HG03439 (cell line): ENCODE measurements around the gene NKRF.

ENCODE experiments used
- ATAC-seq: cut with Tn5 transposase; IDR thresholded peaks from one replicate; pipeline ENCODE4 v1.9.1; 2021; ENCODE audit warnings: mild to moderate bottlenecking, moderate library complexity; ENCODE audit not compliant: unreplicated experiment

NKRF gene

GRCh38 chrX:119617517-119618164, 11.4 kb upstream of the NKRF start:
- peak; percentile 52 for ATAC-seq

- ATAC-seq, result no peak
These were observed 8.6 kb upstream of the NKRF start for GRCh38 chrX:119614776-119615175.

DNA sequence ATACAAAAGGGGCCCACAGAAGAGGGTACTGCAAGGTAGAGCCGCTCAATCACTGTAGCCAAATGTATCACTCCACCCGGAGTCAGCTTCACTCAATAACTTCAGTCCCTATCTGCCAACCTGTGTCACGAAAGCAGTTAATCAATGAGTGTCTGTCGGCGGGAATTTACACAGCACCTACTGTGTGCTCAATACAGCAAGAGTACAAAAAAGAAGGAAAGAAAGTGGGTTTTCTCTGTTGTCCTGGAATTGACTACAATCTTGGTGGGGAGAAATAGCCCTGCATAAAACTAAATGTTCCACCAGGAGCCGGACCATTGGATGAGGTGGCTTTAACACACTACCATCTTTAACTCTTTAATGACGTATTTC, 780 bp upstream of the NKRF start:
- no peak for ATAC-seq

- ATAC-seq, result peak; percentile 32
These were observed 552 bp downstream of the NKRF start for GRCh38 chrX:119605464-119606279.

DNA sequence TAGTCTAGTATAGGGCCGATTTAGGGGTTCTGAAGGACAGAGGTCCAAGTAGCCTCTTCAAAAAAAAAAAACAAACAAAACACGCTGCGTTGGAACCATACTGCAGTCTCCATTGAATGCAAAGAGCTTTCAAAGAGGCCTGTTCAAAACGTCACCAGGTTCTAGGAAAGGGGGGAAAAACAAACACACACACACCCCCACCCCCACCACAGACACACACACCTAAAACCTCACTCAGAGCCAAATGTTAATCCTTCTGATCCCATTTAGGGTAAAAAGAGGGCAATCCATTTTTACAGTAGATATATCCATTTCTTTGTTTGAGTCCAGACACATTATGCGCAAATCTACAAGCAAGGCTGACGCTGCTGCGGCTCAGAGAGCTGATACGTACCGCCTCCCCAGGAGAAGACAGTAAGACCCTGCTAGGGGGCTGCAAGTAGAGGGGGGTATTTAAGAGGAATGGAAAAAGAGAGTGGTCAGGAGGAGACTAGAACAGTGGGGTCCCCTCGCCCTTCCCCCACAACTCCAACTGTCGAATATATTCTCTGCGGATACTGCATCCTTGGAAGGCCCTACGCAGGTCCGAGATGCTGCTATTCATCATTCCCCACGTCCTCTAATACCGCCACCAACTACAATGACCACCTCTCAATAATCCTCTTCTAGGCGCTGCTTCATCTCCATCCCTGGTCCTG, 1.3 kb downstream of the NKRF start:
- no peak for ATAC-seq

- ATAC-seq, result no peak
These were observed 3.4 kb downstream of the NKRF start for GRCh38 chrX:119602701-119603255.

GRCh38 chrX:119589810-119590209, 16.4 kb downstream of the NKRF start:
- no peak for ATAC-seq

- ATAC-seq, result no peak
These were observed 22.7 kb downstream of the NKRF start for GRCh38 chrX:119583431-119584059.

- no peak for ATAC-seq
These were observed 26.8 kb downstream of the NKRF start for GRCh38 chrX:119579414-119579813.

DNA sequence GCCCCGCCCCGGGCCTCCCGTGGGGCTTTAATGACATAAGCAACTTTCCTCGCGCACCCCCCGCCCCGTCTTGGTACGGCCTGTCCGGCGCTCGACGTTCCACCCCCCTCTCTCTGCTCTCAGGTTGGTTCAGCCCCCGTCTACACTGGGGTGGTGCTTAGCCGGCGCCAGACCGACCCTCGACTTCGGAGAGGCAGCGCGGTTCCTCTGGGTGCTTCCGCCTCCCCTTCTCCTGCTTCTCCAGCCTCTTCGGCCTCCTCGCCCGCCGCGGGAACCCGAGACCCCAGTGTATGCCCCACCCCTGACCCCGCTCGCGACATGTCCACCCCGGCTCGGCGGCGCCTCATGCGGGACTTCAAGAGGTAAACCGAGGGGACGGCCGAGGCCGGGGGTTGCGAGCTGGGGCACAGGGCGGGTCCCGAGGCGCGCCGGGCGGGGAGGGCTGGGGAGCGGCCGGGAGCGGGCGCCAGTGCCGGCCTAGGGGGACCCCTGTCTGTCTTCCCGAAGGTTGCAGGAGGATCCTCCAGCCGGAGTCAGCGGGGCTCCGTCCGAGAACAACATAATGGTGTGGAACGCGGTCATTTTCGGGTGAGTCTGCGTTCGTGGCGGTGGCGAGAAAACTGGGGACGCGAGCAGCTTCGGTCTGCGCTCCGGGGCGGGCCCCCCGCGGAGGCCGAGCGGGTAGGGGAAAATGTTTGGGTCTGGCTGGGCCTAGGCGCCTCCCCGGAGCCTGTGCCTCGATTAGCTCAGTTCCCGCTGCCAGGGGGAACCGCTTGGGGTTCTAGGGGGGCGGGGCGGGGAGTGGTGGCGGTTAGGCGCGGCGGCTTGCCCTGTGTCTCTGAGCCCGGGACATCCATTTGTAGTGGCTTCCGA, 31.6 kb downstream of the NKRF start, which contains the start of gene UBE2A:
UBE2A (plus strand) TSS at position 170 of the 873 bp plus-strand sequence; CDS start at position 319, 149 bp downstream.
- ATAC-seq, result peak; percentile 85

- peak; percentile 18 for ATAC-seq
These were observed 32.3 kb downstream of the NKRF start for GRCh38 chrX:119573840-119574393.

DNA sequence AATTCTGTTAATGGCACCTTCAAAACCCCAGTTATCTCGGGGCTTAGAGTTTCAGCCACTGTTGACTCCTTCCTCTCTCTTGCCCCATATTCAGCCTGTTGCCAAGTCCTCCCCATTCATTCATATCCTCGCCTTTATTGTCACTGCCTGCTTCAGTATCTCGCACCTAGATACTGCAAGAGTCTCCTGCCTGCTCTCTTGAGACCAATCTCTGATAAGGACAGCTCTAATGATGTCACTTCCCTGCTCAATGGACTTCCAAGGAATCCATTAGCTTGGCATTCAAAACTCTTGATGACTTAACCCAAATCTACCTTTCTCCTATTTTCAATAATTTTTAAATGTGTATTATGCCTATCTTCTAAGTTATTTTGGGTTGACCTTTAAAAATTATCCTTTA, 33.0 kb downstream of the NKRF start:
- no peak for ATAC-seq

GRCh38 chrX:119570351-119570835, 35.8 kb downstream of the NKRF start:
- no peak for ATAC-seq

DNA sequence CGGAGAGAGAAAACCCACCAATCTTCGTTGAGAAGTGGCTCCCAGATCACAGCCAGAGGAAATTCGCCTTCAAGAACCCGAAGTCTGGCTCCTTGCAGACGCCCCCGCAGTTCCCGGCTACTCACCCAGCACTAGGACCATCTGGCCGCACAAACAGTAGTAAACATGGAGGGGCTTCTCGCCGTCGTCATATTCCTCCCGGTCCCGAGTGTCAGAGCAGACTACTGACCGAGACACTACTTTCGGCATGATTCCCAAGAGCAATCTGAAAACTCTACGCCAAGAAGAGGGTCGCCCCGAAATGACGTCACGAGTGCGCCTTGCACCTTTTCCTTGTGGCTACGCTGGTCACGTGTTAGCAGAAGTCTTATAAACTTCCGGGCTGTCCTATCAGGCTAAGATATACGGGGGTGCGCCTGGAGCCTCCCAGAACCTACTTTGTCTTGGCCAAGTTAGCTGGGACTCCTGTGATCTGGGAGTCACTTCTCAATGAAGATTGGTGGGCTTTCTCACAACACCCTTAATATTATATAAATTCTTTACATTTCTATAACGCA, 41.0 kb downstream of the NKRF start, which contains the start of gene STEEP1:
STEEP1 (minus strand) TSS at position 303 of the 557 bp plus-strand sequence; CDS start at position 249, 54 bp downstream.
- ATAC-seq, result peak; percentile 86

DNA sequence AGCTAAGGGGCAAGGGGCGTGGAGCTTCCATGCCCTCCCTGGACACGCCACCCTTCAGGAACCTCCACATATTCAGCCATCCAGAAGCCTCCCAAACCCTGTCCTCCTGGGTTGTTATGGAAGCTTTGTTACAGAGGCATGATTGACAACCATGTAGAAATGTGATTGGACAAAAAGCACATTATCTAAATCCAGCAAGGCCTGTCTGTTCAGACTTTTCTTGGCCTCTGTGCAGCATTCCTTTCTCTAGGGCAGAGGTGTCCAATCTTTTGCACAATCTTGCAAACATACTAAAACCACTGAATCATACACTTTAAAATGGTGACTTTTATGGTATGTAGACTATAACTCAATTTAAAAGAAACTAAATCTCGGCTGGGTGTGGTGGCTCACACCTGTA, 53.7 kb downstream of the NKRF start:
- ATAC-seq, result no peak

- ATAC-seq, result no peak
These were observed 56.8 kb downstream of the NKRF start for GRCh38 chrX:119549327-119550016.

GRCh38 chrX:119541188-119541587, 65.0 kb downstream of the NKRF start:
- ATAC-seq, result no peak

DNA sequence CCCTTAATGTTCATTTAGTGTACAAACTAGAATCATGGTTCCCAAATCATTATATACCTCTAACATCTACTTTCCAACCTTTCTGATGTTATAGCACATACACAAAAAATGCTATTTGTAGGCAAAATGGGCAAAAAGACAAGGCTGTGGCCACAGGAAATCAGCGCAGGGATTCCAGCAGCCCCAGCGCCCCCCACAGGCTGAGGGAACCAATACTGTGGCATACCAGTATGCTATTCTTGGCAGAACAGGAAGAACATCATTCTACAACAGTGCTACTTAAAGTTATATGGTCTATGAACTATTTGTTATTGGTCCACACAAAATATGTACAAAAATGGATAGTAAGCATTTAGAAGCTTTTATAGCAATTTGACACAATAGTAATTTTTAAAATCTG, 66.4 kb downstream of the NKRF start:
- ATAC-seq, result no peak
